GM12873 (cell line): Measurements from ENCODE around the gene CFAP97D1.

Source experiments
- TF ChIP-seq, protein P1 (sequence below): IDR thresholded peaks from 2 replicates; pipeline ENCODE4 v1.5.1; 2012; ENCODE audit warnings: low read depth, mild to moderate bottlenecking, moderate library complexity, low read length, control low read depth; ENCODE audit not compliant: insufficient read depth; ENCODE audit errors: missing control alignments

The CFAP97D1 gene

DNA sequence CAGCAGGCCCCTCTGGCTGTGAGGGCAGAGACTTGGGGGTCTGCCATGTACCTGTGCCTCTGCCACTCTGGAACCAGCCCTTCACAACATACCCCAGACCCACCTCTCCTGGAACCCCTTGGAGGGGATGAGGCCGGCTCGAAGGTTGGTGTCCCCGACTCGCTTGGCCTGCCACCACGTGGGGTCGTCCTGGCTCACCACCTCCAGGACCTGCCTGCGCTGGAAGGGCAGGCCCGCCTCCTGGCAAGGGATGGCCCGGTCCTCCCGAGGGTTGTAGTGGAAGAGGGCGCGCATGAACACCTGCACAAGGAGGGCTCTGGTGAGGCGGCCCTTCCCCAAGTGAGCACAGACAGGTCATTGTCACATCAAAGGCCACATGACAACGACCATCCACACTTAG, 40.5 kb downstream of the CFAP97D1 start:
- TF ChIP-seq, protein P1, sequence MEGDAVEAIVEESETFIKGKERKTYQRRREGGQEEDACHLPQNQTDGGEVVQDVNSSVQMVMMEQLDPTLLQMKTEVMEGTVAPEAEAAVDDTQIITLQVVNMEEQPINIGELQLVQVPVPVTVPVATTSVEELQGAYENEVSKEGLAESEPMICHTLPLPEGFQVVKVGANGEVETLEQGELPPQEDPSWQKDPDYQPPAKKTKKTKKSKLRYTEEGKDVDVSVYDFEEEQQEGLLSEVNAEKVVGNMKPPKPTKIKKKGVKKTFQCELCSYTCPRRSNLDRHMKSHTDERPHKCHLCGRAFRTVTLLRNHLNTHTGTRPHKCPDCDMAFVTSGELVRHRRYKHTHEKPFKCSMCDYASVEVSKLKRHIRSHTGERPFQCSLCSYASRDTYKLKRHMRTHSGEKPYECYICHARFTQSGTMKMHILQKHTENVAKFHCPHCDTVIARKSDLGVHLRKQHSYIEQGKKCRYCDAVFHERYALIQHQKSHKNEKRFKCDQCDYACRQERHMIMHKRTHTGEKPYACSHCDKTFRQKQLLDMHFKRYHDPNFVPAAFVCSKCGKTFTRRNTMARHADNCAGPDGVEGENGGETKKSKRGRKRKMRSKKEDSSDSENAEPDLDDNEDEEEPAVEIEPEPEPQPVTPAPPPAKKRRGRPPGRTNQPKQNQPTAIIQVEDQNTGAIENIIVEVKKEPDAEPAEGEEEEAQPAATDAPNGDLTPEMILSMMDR = no peak

DNA sequence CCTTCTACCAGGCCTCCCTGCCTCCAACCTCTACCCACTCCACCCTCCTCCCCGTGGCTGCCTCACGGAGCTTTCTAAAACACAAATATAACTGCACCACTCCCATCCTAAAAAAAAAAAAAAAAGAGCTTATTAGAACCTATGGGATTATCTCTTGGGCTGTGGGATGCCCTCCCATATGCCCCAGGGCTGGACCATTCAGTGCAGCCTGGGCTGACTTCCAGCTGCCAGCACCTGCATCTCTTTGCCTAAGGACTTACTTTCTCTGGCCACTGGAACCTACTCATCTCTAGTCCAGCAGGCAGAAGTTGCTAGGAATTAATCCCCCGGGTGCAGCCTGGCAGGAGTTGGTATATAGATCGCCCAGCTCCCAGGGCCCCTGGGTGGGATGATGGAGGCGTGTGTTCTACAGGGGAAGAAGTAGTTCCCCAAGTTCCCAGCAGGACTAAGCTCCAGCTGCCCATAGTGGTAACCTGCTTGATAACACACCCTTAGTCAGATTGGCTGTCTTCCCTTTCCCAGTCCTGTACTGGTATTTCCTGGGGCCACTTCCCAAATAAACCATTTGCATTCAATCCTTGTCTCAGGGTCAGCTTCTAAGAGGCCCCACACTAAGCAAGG, 42.4 kb downstream of the CFAP97D1 start:
- TF ChIP-seq, protein P1 = no peak

DNA sequence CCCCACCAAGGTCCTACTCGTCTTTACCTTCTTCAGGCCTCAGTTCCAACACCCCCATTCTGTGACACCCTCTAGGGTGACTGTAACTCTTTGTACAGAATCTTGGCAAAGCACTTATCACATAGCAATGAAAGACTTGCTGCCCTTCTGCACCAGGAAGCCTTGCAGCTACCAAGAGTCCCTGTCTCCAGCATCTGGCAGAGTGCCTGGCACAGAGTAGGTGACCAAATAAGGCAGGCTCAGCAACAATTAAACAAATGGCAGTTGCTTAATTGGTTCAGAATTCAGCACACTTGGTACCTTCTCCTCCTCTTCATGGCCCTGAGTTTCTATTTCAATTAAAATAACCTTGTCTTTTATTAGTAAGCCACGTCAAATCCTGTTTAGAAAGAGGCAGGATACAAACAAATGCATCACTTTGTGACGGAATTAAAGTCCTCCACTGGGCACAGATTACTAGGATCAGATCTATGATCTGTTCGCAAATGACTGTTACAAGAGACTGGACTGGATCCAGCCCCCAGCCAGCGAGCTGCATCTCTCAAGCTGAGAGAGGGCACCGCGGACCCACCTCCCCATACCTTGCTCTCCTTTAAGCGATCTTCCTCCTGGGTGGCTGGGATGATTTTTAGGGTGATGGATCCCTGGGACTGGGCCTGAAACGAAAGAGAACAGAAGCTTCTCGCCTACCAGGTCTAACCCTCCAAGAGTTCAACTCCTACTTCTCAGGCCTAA, 43.3 kb downstream of the CFAP97D1 start:
- TF ChIP-seq, protein P1 = no peak

DNA sequence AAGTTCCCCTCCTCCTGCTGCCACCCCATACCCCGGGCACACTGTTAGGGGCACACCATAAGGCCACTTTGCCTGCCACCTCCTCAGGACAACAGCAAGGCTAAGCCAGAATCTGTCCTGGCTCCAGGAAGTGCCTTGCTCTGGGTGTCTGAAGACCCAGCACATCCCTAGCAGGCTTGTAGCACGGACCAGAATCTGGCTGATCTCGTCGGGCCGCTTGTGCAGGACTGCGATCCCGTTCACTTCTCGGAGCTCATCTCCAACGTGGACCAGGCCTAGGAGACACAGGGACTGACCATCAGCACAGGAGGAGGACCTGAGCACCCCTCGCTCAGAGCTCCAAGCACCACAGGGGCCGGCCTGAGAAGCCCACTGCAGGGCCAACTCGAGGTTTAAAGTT, 45.3 kb downstream of the CFAP97D1 start:
- TF ChIP-seq, protein P1 = no peak

DNA sequence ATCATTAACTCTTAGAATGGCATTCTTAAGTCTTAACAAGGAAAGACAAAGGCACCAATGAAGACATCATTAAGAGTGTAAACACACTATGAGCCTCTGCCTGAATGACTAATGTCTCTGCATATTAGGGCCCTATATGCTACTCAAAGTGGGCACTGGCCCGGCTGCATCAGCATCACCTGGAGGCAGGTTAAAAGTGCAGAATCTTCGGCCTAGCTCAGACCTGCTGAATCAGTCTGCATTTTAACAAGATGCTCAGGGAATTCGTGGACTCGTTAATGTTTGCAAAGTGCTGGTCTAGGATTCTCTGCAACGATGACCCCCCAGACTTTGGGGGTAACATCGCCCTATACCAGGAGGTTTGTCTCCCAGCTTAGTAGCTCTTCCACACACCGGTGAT, 46.0 kb downstream of the CFAP97D1 start:
- TF ChIP-seq, protein P1 = no peak

DNA sequence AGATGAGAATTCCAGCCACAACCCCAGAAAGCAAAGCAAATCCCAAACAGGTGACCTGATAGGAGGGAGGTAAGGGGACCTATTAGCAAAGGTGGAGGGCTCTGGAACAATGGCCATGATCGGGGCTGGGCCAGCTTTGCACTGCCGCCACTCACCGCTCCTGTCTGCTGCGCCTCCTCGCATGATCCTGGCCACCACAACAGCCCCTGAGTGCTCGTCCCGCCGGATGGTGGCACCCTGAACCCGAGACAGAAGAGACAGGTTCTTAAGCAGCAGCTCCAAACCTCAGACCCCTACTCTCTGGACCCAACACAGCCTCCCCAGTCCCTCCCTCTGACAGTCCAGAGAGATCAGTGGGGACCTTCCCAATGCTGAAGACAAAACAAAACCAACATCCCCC, 47.4 kb downstream of the CFAP97D1 start:
- TF ChIP-seq, protein P1 = no peak

DNA sequence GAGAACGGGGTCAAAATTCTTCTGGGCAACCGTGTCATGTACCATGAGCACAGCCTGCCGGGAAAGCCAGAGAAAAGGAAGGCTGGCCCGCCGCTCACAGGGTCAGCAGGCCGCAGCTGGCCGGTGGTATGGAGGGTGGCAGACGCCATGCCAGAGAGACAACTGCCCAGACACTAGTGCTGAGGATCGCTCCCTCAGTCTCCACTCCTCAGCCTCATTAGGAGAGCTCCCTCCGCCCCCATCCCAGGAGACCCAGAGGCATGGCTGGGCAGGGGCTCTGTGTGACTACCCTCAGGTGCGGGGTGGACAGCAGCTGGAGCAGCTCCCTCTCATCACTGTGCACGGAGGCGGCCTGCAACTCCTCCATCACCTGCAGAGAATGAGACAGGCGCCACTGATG, 49.5 kb downstream of the CFAP97D1 start:
- TF ChIP-seq, protein P1 = no peak
